HepG2 (cell line): ENCODE data around the gene RHOBTB1. TPM values are rescaled to one million over a fixed set of nuclear protein-coding genes. Genes with fewer than 3 reads are reported as not detected.
A peak's percentile ranks its signal among the peaks of the same experiment; 100 is the strongest.

Experiments used
- ASH2L ChIP-seq: fragments of 300-600, 200-600 bp; sonication (generic); IDR thresholded peaks from 2 replicates; pipeline ENCODE4 v1.7.0; 2017; ENCODE audit warnings: low read depth, mild to moderate bottlenecking, moderate library complexity, mixed read lengths, low read length; ENCODE audit not compliant: insufficient read length
- EP300 ChIP-seq, 3 experiments: sonication (generic) in 1 of 3; formaldehyde crosslinking in 1 of 3; IDR thresholded peaks; 2 replicates each; pipeline versions ENCODE4 v1.5.1 to v1.6.1; 2011 to 2020; ENCODE audit warnings: low read depth in 2 of 3, low read length in 2 of 3, borderline replicate concordance in 1 of 3, improper control_type of control experiment in 1 of 3, mild to moderate bottlenecking in 1 of 3, missing genetic modification reagents in 1 of 3, moderate library complexity in 1 of 3
- IRX3 ChIP-seq: sonication (generic); formaldehyde crosslinking; IDR thresholded peaks from 2 replicates; pipeline ENCODE4 v1.8.1; 2023; ENCODE audit warnings: mild to moderate bottlenecking, low read depth, missing genetic modification reagents, borderline replicate concordance
- POLR2A ChIP-seq, 2 experiments: IDR thresholded peaks; 2 replicates each; pipeline ENCODE4 v1.6.1; 2011; ENCODE audit warnings: low read depth in 2 of 2, low read length in 2 of 2, mild to moderate bottlenecking in 1 of 2, moderate library complexity in 1 of 2; ENCODE audit not compliant: insufficient read depth in 1 of 2
- SOX5 ChIP-seq: IDR thresholded peaks from 2 replicates; pipeline ENCODE4 v1.6.1; 2016; ENCODE audit warnings: borderline replicate concordance
- SP5 ChIP-seq: IDR thresholded peaks from 2 replicates; pipeline ENCODE4 v1.6.1; 2016; ENCODE audit warnings: low read depth, borderline replicate concordance
- TBP ChIP-seq: sonication (generic); formaldehyde crosslinking; IDR thresholded peaks from 2 replicates; pipeline ENCODE4 v1.5.0; 2020; ENCODE audit warnings: missing genetic modification reagents
- TBX2 ChIP-seq: sonication (generic); formaldehyde crosslinking; IDR thresholded peaks from 2 replicates; pipeline ENCODE4 v1.5.0; 2020; ENCODE audit warnings: missing genetic modification reagents, mild to moderate bottlenecking, borderline replicate concordance
- TCF12 ChIP-seq, 2 experiments: fragments of 450-650 bp in 1 of 2; sonication (generic) in 1 of 2; formaldehyde crosslinking in 1 of 2; IDR thresholded peaks; 2 replicates each; pipeline versions ENCODE4 v1.6.1 to v1.8.0; 2017 to 2022; ENCODE audit warnings: antibody characterized with exemption in 1 of 2, mild to moderate bottlenecking in 1 of 2, missing genetic modification reagents in 1 of 2, moderate library complexity in 1 of 2
- TRIM24 ChIP-seq: sonication (generic); formaldehyde crosslinking; IDR thresholded peaks from 2 replicates; pipeline ENCODE4 v1.8.0; 2022; ENCODE audit warnings: mild to moderate bottlenecking, missing genetic modification reagents
- ZNF136 ChIP-seq: sonication (generic); formaldehyde crosslinking; IDR thresholded peaks from 2 replicates; pipeline ENCODE4 v1.8.1; 2022; ENCODE audit warnings: low read depth, mild to moderate bottlenecking, moderate library complexity, missing genetic modification reagents
- ZNF292 ChIP-seq: sonication (generic); formaldehyde crosslinking; IDR thresholded peaks from 2 replicates; pipeline ENCODE4 v1.8.1; 2022; ENCODE audit warnings: mild to moderate bottlenecking, low read depth, missing genetic modification reagents, borderline replicate concordance
- ZNF34 ChIP-seq: sonication (generic); formaldehyde crosslinking; IDR thresholded peaks from 2 replicates; pipeline ENCODE4 v1.4.0; 2020; ENCODE audit warnings: mild to moderate bottlenecking, missing genetic modification reagents, borderline replicate concordance
- ZNF598 ChIP-seq: sonication (generic); formaldehyde crosslinking; IDR thresholded peaks from 2 replicates; pipeline ENCODE4 v1.5.1; 2020; ENCODE audit warnings: mild to moderate bottlenecking, missing genetic modification reagents, borderline replicate concordance
- ZNF775 ChIP-seq: sonication (generic); formaldehyde crosslinking; IDR thresholded peaks from 2 replicates; pipeline ENCODE4 v1.4.0; 2020; ENCODE audit warnings: missing genetic modification reagents, mild to moderate bottlenecking, moderate library complexity, borderline replicate concordance
- ZNF782 ChIP-seq: sonication (generic); formaldehyde crosslinking; IDR thresholded peaks from 2 replicates; pipeline ENCODE4 v1.4.0; 2020; ENCODE audit warnings: missing genetic modification reagents, mild to moderate bottlenecking, borderline replicate concordance
- polyA plus RNA-seq, 8 experiments: library from polyadenylated mRNA; depleted of rRNA in 3 of 8; stranded (reverse) in 7 of 8; unstranded in 1 of 8; fragments of >200 nt; fragmentation: Illumina TruSeq in 4 of 8; extraction: Trizol in 4 of 8; gene quantifications; 2 replicates each; pipeline versions ENCODE4 v1.2.1 to v1.2.3, GENCODE V29; 2011 to 2016; ENCODE audit warnings: low read depth in 4 of 8, missing spikeins in 1 of 8, mixed read lengths in 1 of 8; ENCODE audit not compliant: insufficient read depth in 1 of 8
- total RNA-seq, 5 experiments: library from RNA; depleted of rRNA; stranded (reverse); fragments of >200 nt; fragmentation: Illumina TruSeq; extraction: Trizol; gene quantifications; 2 replicates each; pipeline ENCODE4 v1.2.3, GENCODE V29; 2016; ENCODE audit warnings: low read depth in 1 of 5
- TF ChIP-seq, protein P1 (sequence below): sonication (generic); formaldehyde crosslinking; IDR thresholded peaks from 2 replicates; pipeline ENCODE4 v1.5.0; 2020; ENCODE audit warnings: mild to moderate bottlenecking, low read depth, missing genetic modification reagents, borderline replicate concordance
- TF ChIP-seq, protein P2 (sequence below): sonication (generic); formaldehyde crosslinking; IDR thresholded peaks from 2 replicates; pipeline ENCODE4 v1.8.0; 2022; ENCODE audit warnings: mild to moderate bottlenecking, missing genetic modification reagents, moderate library complexity
- TF ChIP-seq, protein P3 (sequence below): fragments of 450-650 bp; IDR thresholded peaks from 2 replicates; pipeline ENCODE4 v1.6.1; 2017
- TF ChIP-seq, protein P4 (sequence below): sonication (generic); formaldehyde crosslinking; IDR thresholded peaks from 2 replicates; pipeline ENCODE4 v1.4.0; 2020; ENCODE audit warnings: missing genetic modification reagents, borderline replicate concordance
- TF ChIP-seq, protein P5 (sequence below): sonication (generic); formaldehyde crosslinking; IDR thresholded peaks from 2 replicates; pipeline ENCODE4 v1.4.0; 2020; ENCODE audit warnings: missing genetic modification reagents, mild to moderate bottlenecking, borderline replicate concordance

Gene RHOBTB1
- total and polyA plus RNA-seq, 2 of the 13 experiments (the other 11 are each of a cell fraction or from before 2014, with no cell fraction given) = 18.8 to 59.5 TPM

DNA sequence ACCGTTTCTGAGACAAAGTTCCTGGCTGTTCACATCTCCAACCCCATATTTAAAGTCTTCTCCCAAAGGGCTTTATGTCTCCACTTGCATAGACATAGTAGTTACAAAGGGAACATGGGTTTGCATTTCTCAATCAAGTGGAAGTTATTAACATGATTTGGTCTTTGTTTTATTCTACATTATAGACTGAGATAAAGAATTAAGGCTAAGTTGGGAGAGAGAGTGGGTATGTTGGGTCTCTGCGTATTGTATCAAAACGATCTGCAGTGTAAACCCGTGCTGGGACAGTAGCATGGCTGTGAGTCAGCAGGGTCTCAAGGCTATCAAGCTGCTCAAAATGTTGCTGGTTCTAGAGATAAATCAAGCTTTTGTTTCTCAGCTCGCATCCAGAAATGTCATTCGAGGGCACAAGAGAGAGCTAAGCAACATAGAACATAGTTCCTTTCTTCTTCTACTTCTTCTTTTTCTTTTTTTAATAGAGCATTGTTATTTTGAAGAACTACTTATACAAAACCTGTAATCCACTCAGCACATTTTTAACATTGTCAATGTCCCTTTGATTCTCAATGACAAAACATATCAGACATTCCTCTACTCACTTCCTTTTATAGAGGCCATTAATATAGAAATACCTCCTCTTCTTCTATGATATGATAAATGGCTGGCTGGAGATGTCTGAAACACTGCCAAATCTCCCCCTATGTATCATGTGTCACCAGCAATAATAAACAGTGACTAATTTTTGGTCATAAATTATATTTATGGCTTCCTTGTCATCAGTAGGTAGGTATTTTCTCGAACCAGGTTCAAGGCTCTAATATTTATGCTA is 34.5 kb upstream of the RHOBTB1 start (continued):
- TF ChIP-seq, protein P1, sequence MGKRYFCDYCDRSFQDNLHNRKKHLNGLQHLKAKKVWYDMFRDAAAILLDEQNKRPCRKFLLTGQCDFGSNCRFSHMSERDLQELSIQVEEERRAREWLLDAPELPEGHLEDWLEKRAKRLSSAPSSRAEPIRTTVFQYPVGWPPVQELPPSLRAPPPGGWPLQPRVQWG (CRISPR knock-in tag) = no peak
- TF ChIP-seq TRIM24 (CRISPR knock-in tag) (no peak), SOX5 (CRISPR knock-in tag) (peak; percentile 56; the same call in 1 of the 2 replicates), IRX3 (no peak), ZNF136 (no peak), ASH2L (peak; percentile 37), TBX2 (CRISPR knock-in tag) (no peak), ZNF34 (CRISPR knock-in tag) (no peak), TBP (no peak), POLR2A (IDR thresholded peaks at IDR 0.05; ENCODE audit: insufficient read depth in 1 of 2, low read depth in 2 of 2, low read length in 2 of 2) (no peak), SP5 (CRISPR knock-in tag) (no peak), ZNF775 (CRISPR knock-in tag) (no peak), TCF12 (IDR thresholded peaks at IDR 0.05) (no peak), TCF12 (CRISPR knock-in tag; IDR thresholded peaks at IDR 0.05) (no peak), ZNF782 (CRISPR knock-in tag) (no peak), ZNF292 (CRISPR knock-in tag) (no peak), ZNF598 (CRISPR knock-in tag) (no peak), EP300 (IDR thresholded peaks at IDR 0.05; ENCODE audit: low read depth in 2 of 2, low read length in 2 of 2) (0 out of 4 replicates have a peak, but pooled peaks of 1 of the 2 experiments have one; percentile 25), EP300 (CRISPR knock-in tag; IDR thresholded peaks at IDR 0.05; ENCODE audit: borderline replicate concordance) (peak; percentile 57; the same call in 1 of the 2 replicates)
- TF ChIP-seq, protein P2, sequence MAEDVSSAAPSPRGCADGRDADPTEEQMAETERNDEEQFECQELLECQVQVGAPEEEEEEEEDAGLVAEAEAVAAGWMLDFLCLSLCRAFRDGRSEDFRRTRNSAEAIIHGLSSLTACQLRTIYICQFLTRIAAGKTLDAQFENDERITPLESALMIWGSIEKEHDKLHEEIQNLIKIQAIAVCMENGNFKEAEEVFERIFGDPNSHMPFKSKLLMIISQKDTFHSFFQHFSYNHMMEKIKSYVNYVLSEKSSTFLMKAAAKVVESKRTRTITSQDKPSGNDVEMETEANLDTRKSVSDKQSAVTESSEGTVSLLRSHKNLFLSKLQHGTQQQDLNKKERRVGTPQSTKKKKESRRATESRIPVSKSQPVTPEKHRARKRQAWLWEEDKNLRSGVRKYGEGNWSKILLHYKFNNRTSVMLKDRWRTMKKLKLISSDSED (CRISPR knock-in tag) = no peak
- TF ChIP-seq, protein P3, sequence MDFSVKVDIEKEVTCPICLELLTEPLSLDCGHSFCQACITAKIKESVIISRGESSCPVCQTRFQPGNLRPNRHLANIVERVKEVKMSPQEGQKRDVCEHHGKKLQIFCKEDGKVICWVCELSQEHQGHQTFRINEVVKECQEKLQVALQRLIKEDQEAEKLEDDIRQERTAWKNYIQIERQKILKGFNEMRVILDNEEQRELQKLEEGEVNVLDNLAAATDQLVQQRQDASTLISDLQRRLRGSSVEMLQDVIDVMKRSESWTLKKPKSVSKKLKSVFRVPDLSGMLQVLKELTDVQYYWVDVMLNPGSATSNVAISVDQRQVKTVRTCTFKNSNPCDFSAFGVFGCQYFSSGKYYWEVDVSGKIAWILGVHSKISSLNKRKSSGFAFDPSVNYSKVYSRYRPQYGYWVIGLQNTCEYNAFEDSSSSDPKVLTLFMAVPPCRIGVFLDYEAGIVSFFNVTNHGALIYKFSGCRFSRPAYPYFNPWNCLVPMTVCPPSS = no peak
- TF ChIP-seq, protein P4, sequence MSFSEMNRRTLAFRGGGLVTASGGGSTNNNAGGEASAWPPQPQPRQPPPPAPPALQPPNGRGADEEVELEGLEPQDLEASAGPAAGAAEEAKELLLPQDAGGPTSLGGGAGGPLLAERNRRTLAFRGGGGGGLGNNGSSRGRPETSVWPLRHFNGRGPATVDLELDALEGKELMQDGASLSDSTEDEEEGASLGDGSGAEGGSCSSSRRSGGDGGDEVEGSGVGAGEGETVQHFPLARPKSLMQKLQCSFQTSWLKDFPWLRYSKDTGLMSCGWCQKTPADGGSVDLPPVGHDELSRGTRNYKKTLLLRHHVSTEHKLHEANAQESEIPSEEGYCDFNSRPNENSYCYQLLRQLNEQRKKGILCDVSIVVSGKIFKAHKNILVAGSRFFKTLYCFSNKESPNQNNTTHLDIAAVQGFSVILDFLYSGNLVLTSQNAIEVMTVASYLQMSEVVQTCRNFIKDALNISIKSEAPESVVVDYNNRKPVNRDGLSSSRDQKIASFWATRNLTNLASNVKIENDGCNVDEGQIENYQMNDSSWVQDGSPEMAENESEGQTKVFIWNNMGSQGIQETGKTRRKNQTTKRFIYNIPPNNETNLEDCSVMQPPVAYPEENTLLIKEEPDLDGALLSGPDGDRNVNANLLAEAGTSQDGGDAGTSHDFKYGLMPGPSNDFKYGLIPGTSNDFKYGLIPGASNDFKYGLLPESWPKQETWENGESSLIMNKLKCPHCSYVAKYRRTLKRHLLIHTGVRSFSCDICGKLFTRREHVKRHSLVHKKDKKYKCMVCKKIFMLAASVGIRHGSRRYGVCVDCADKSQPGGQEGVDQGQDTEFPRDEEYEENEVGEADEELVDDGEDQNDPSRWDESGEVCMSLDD (CRISPR knock-in tag) = no peak
- TF ChIP-seq, protein P5, sequence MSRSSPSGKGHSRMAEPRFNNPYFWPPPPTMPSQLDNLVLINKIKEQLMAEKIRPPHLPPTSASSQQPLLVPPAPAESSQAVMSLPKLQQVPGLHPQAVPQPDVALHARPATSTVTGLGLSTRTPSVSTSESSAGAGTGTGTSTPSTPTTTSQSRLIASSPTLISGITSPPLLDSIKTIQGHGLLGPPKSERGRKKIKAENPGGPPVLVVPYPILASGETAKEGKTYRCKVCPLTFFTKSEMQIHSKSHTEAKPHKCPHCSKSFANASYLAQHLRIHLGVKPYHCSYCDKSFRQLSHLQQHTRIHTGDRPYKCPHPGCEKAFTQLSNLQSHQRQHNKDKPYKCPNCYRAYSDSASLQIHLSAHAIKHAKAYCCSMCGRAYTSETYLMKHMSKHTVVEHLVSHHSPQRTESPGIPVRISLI (CRISPR knock-in tag) = no peak
